Psoas muscle (tissue), 8 donors: ENCODE data around the gene ENG. TPM values are rescaled to one million over a fixed set of nuclear protein-coding genes. Genes with fewer than 3 reads are reported as not detected.

Source experiments
- ATAC-seq, 4 donors: fragments of 200-7000 bp; cut with Tn5 transposase; one replicate each; pipeline ENCODE4 v1.9.1; 2020; ENCODE audit warnings: moderate library complexity in 3 of 4, mild to moderate bottlenecking in 2 of 4
- DNase-seq, 2 donors: peaks; one replicate each; pipeline ENCODE4 v3.0.0-alpha.2; 2020
- H3K27ac ChIP-seq: fragments of 200-600 bp; one replicate; pipeline ENCODE4 v1.8.0; 2022
- H3K27me3 ChIP-seq, 3 donors: fragments of 200-600 bp in 1 of 3; one replicate each; pipeline versions ENCODE4 v1.6.1 to v1.8.0; 2013 to 2022; ENCODE audit warnings: low read length in 2 of 3, mild to moderate bottlenecking in 2 of 3, moderate library complexity in 1 of 3; ENCODE audit not compliant: insufficient read depth in 3 of 3
- H3K36me3 ChIP-seq, 2 donors: fragments of 200-600 bp in 1 of 2; one replicate each; pipeline versions ENCODE4 v1.6.1 to v1.8.0; 2013 to 2022; ENCODE audit warnings: low read depth in 1 of 2, mild to moderate bottlenecking in 1 of 2, moderate library complexity in 1 of 2; ENCODE audit not compliant: insufficient read depth in 1 of 2
- H3K4me1 ChIP-seq: fragments of 200-600 bp; one replicate; pipeline ENCODE4 v1.8.0; 2022
- H3K4me3 ChIP-seq: fragments of 200-600 bp; one replicate; pipeline ENCODE4 v1.8.0; 2022; ENCODE audit warnings: mild to moderate bottlenecking
- H3K9me3 ChIP-seq: fragments of 200-600 bp; one replicate; pipeline ENCODE4 v1.8.0; 2022
- CTCF ChIP-seq: fragments of 200-600 bp; IDR thresholded peaks from one replicate; pipeline ENCODE4 v1.8.0; 2022; ENCODE audit warnings: antibody characterized with exemption
- WGBS, 3 donors: extraction: QIAGEN DNeasy Blood & Tissue Kit; methylation state at CpG; one replicate each; pipeline versions ENCODE4 v1.1.6 to v1.1.7; 2013; 5-methylcytosine and 5-hydroxymethylcytosine counted together
- intact Hi-C, 2 donors: fragments of 100-400 bp; cut with DNase I; formaldehyde crosslinking; loops; one replicate each; pipeline versions ENCODE4 v1.11.0 to v1.14.2; 2022
- polyA plus RNA-seq, 3 donors: library from polyadenylated mRNA; stranded (reverse); fragments of 200-250 nt; gene quantifications; one replicate each; pipeline ENCODE4 v1.2.3, GENCODE V29; 2013
- total RNA-seq, 4 donors: library from RNA; stranded (reverse); fragmentation: NEBNext Ultra II Directional in 2 of 4; extraction: Animal tissue kit (Norgen Biotek cat#: 25700) in 2 of 4; gene quantifications; one replicate each; pipeline versions ENCODE4 v1.2.1 to v1.2.4, GENCODE V29; 2021 to 2023
- donor health status: healthy with polysubstance abuse.
- donor health status: DM: no; HTN: no; CAD: no; lungs with moderate emphysema.
- donor health status: Bipolar disorder and iron deficiency.
- donor health status: healthy.
- donor health status: DM: yes; HTN: yes; CAD: no.
- donor health status: DM: no; HTN: no; CAD: no.
- donor health status: DM: no; HTN: no; CAD: no.
- donor health status: DM: yes; HTN: yes; CAD: no.

ENG gene
- total and polyA plus RNA-seq, 7 donors: 22.1 to 80.4 (median 38.6) TPM

GRCh38 chr9:127770905-127771569, 83.4 kb downstream of the ENG start:
- intact Hi-C loops: no loop called here
- DNase-seq (peak; percentile 98 to 99), ATAC-seq (peak; percentile 97 to 98 (median 98))
- no peaks in the 10 kb centered on the region for H3K9me3 ChIP-seq
- 1 to 4% (median 2%) methylated on average over 38 to 43 of the region's 43 CpGs for WGBS, 3 donors
- peak overlapping the region; percentile 73 for H3K4me3 ChIP-seq
- no peaks in the 10 kb centered on the region for H3K27me3 ChIP-seq
- TF ChIP-seq CTCF: no peak
- H3K4me1 ChIP-seq: peaks cover 6% of the 10 kb centered on the region
- H3K36me3 ChIP-seq: no peaks in the 10 kb centered on the region
- peak overlapping the region; percentile 55 for H3K27ac ChIP-seq

GRCh38 chr9:127770583-127770904, 83.9 kb downstream of the ENG start:
- Histone ChIP-seq H3K9me3 (no peaks in the 10 kb centered on the region), H3K27me3 (no peaks in the 10 kb centered on the region), H3K36me3 (no peaks in the 10 kb centered on the region), H3K4me1 (peaks cover 6% of the 10 kb centered on the region), H3K27ac (peak overlapping the region; percentile 55), H3K4me3 (peak overlapping the region; percentile 73)
- ATAC-seq (no peak), DNase-seq (no peak)
- TF ChIP-seq CTCF: no peak
- 39 to 41% (median 41%) methylated on average over 3 of the region's 3 CpGs for WGBS, 3 donors
- intact Hi-C loops: no loop called here

- peaks cover 6% of the 10 kb centered on the region for H3K4me1 ChIP-seq
- H3K36me3 ChIP-seq: no peaks in the 10 kb centered on the region
- no peak for TF ChIP-seq CTCF
- ATAC-seq: no peak
- intact Hi-C loops: no loop called here
- 68 to 79% (median 69%) methylated on average over 3 to 4 of the region's 4 CpGs for WGBS, 3 donors
- H3K27ac ChIP-seq: peak overlapping the region; percentile 55
- H3K27me3 ChIP-seq: no peaks in the 10 kb centered on the region
- H3K9me3 ChIP-seq: no peaks in the 10 kb centered on the region
- peak overlapping the region; percentile 73 for H3K4me3 ChIP-seq
- DNase-seq: no peak
Observed at GRCh38 chr9:127769929-127770582, 84.4 kb downstream of the ENG start.

- Histone ChIP-seq H3K36me3 (no peaks in the 10 kb centered on the region), H3K4me1 (peaks cover 6% of the 10 kb centered on the region), H3K27ac (peak overlapping the region; percentile 46), H3K4me3 (peak overlapping the region; percentile 37), H3K27me3 (no peaks in the 10 kb centered on the region), H3K9me3 (no peaks in the 10 kb centered on the region)
- ATAC-seq (no peak), DNase-seq (no peak)
- WGBS, 3 donors: 83 to 87% (median 85%) methylated on average over 5 of the region's 5 CpGs
- intact Hi-C loops: no loop called here
- no peak for TF ChIP-seq CTCF
Observed at GRCh38 chr9:127769101-127769500, 85.4 kb downstream of the ENG start.
